Smooth muscle cell of the brain vasculature (primary cell): ENCODE results near the gene RPL29.
"Not testable (repeated sequence)": the region's sequence is repeated elsewhere in the genome, so short reads cannot be mapped to it uniquely, and the experiment has no call there.

Experiments
- DNase-seq: peaks from one replicate; pipeline ENCODE4 v3.0.0-alpha.2; 2012; ENCODE audit warnings: low read depth, low spot score

The RPL29 gene

DNA sequence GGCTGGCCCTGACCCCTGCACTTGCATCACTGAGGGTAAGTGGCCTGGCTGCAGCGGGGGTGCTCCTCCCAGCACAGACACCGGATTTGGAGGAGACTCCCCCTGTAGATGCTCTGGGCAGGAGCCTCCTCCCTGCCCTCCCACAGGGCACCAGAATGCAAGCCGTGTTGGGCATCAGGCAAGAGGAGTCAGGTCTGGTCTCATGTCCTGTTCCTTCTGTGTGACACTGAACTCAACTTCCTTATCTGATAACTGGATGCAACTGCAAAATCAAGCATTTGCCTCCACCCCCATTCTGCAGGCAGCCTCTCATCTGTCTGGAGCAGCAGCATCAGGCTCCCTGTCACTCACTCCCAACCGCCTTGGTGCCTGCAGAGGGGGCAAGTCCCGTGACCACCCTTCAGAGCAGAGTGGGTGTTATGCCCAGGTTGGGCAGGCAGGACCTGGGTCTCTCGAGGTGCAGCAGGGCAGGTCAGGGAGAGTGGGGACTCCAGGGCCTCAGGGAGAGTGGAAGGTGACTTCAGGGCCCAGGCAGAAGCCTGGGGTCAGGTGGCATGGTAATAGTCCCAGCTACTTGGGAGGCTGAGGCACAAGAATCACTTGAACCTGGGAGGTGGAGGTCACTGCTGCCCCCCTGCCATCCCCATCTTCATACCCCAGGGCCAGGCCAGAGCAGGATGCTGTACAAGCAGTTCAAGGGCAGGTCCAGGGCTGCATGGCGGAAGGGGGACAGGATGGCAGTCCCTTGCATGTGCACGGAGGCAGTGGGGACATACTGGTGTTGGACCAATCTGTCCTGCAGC, 10.5 kb upstream of the RPL29 start:
- DNase-seq: no peak

DNA sequence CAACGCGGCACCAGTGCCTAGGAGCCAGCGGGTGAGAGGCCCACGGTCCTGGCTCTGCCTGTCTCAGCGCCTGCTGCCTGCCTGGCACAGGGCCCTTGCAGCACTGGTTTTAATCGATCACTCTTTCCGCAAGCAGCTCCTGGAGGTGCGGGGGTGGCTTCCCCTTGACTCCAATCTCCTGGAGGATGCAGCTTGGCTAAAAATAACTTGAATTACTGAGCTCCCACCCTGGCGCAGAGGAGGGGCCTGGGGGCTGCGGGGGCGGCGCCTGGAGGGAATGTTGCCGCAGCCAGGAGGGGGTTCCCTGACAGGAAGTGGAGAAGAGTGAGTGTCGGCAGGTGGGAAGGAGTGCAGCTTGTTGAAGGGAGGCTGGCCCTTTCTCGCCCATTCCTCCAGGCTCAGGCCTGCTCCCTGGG, 9.9 kb upstream of the RPL29 start:
- no peak for DNase-seq

DNA sequence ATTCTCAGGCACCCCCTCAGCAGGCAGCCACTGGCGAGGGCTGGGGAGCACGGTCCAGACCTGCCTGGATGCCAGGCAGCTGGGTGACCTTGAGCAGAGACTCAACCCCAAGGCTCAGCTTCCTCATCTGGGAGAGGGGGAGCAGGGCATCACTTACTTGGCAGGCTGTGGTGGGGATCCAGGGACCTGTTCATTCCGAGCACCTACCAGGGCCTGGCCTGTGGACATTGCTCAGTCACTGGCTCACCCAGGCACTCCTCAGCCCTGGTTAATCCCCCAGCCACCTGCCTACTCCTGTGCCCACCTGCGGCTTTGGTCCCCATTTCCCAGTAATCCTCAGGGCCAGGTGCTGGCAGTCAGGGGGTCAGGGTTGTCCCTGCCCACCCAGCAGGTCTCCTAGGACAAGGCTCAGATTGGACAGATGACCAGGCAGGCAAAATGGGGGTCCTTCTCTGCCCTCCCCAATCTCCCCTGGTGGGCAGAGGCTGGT, 9.3 kb upstream of the RPL29 start:
- DNase-seq: no peak

DNA sequence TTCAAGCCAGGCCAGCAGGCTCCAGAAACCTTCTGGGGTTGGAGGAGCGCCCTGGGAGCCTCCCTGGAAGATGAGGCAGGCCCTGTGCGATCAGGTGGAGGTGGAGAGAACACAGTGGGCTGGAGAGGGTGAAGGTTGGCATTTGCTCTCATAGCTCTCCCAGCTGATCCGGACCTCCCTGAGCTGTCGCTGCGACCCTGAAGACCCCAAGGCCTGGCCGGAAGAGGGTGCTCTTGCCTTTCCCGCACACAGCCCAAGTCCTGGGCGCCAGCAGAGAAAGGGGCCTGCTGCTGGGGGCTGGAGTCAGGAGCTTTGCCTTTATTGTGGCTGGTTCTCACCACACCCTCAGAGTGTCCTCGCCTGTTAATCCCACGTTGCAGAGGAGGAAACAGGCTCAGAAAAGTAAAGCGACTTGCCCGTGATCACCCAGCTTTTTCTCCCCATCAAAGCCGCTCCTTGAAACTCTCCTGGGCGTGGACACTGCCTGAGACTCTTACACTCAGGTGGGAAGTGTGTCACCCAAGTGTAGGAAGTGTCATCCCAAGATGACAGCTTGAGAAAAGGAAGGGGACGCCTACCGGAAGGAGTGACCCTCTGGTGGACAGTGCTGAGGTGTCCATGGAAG, 8.6 kb upstream of the RPL29 start:
- no peak for DNase-seq

DNA sequence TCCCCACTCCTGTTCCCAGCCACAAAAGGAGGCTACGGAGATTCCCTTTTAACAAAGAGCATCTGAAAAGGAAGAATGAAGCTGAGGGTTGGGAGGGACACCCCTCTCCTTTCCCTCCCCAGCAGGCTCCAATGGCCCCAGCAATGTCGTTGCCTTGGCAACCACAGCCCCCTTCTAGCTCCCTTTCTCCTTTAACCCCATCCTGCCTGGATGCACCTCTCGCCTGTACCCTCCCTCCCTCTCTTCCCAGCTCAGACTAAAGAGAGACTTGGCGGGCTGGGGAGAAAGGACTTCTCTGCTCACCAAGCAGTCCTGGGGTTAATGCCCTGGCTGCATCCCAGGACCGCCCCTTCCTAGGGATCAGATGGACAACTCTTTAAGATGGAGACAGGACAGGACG, 7.1 kb upstream of the RPL29 start:
- DNase-seq: no peak

DNA sequence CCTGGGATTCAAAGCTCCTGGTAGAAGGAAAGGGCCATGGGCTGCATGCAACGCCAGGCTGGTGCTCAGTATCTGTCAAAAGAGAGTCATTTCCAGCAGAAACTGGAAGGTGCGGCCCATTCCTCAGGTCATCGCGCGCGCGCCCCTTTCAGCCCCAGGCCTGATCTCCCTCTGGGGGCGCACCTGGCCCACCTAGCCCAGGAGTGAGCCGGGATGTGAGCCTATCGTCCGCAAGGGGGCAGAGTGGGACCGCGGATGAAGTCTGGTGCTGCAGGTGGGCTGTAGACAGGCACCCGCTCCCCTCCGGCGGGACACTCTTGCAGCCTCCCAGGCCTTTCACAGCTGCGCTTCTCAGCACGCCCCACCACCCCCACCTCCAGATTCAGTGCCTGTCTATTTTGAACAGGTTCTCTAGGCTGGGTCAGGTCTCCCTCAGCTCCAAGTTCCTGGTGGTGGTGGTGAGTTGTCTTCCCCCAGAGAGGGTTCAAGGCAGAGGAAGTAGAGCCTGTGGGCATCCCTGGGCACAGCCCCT, 5.8 kb upstream of the RPL29 start:
- DNase-seq: no peak

DNA sequence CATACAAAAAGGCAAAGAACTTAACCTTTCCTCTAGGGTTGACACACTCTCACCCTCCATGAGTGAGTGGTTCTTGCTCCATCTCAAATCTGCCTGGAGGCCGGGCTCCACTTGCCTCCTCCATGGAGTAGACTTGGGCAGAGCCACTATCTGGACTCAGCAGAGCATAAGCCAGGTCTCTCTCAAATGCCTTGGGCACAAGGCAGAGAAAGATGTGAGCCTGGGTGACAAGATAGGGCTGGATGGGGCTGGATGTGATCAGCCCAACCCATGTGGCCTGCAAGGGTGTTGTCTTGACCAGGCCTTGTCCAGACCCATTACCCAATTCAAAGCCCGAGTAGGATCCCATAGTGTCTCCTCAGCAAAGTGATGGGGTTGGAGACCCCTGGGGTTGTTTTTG, 4.2 kb upstream of the RPL29 start:
- no peak for DNase-seq

DNA sequence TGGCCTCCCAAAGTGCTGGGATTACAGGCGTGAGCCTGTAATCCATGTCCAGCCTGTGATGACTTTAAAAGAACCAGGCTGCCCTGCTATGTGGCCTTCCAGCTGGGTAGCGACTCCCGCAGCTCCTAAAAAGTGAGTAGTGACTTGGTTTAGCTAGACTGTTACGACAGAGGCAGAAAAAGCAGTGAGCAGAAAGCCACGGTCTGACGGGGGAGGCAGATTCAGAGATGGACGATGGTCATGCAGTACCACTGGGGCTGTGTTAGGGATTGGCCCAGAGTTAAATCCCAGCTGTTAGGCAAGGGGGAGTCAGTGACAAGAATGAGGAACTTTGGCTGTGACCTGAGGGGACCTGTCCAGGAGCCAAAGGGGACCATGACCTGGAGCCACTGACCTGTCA, 3.1 kb upstream of the RPL29 start:
- DNase-seq: no peak

DNA sequence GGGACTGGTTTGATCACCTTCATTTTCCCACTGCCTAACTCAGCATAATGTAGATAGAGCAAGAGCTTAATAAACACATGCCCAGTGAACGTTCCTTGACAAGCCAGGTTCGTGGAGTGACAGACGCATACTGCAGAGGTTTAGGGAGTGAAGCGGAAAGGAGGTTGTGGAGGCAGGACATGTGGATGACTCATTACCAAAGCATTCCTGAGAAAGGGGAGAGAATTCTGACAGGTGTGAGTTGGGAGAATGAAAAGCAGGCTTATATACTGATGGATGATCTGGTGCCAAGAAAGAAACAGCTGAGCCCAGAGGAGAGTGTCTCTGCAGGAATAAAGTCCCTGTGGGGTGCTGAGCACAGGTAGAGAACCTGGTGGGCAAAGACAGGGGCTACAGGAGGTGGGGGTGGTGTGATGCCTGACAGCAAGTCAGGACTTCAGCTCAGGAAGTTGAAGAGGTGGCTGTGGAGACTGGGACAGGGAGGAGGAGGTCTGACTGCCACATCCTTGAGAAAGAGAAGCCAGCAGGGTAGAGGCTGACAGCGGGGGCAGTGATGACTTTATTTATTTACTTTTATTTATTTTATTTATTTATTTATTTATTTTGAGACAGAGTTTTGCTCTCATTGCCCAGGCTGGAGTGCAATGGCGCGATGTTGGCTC, 2.4 kb upstream of the RPL29 start:
- DNase-seq: no peak

DNA sequence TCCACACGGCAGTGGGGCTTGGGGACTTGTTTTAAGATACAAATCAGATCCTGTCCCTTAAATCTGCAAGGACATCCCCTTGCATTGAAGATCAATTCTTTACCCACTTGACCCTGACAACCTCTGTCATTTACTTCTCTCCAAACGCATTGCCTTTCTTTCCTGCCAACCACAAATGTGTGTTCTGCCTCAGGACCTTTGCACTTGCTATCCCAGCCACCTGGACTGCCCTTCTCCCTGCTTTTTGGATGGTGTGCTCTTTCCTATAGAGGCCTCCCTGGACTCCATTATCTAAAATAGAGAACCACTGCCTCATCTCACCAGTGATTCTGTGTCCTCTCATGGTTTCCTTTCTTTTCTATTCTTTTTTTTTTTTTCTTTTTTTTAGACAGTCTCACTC, 1.5 kb upstream of the RPL29 start:
- DNase-seq: no peak

DNA sequence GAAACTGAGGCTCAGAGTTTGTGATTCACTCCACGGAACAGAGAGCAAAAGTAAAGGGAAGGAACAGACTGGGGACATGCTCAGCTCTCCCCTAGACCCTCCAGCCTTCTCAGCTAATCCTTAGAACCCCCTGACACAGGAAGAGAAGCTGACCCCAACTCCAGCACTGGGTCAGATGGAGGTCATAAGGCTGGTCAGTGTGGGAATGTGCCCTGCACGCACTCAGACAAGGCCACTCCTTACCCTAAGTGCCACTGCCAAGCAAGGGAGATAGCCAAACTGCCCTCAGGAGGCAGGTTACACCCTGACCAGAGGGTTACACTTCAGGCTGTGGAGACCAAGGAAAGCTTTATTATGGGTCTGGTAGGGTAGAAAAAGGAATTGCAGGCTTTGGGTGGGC, 1.2 kb downstream of the RPL29 start:
- no peak for DNase-seq

DNA sequence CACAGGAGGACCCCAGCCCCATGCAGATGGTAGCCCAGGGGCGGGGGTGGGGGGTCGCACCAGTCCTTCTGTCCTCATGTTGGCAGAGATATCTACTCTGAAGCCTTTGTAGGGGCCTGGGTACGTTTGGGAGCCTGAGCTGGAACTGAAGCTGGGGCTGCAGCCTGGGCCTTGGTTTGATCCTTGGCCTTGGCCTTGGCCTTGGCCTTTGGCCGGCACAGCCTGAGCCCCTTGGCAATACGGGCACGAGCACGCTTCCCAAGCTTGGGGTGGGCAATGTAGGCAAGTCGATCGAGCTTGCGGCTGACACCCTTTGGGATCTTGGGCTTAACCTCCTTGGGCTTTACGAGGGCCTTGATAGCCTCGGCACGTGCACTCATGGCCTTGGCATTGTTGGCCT, 2.0 kb downstream of the RPL29 start:
- not testable (repeated sequence) for DNase-seq

DNA sequence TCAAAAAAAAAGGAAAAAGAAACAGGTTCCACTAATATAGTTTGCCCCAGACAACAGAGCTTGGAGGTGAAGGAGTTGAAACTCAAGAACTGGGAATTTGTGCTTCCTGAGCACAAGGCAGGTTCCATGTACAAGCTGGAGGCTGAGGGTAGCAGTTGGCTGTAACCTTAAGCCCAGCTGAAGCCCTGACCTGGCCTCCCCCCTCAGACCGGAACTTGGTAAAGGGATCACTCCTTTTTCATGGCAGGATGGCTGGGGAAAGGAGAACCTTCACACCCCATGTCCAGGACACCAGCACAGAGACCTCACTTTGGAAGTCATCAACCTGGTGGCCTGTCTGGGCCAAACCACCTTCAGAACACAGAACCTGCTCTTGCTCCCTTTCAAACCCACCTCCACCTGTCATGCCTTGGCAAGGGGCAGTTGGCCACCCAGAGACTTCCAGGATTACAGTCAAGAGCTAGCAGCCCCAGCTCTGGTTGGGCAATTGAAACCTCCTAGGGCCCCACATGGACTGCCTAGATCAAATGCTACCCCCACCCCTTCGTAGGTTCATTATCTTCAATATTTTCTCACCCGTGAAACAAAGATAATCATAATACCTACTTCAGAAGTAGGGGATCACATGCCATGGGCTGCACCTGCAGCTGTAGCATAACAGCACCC, 3.5 kb downstream of the RPL29 start:
- no peak for DNase-seq

DNA sequence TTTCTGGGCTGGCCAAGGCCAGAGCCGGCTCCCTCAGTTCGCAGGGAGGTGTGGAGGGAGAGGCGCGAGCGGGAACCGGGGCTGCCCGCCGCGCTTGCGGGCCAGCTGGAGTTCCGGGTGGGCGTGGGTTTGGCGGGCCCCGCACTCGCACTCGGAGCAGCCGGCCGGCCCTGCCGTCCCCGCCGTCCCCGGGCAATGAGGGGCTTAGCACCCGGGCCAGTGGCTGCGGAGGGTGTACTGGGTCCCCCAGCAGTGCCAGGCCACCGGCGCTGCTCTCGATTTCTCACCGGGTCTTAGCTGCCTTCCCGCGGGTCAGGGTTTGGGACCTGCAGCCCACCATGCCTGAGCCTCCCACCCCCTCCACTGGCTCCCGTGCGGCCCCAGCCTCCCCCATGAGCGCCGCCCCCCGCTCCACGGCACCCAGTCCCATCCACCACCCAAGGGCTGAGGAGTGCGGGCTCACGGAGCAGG, 5.2 kb downstream of the RPL29 start:
- DNase-seq: not testable (repeated sequence)

DNA sequence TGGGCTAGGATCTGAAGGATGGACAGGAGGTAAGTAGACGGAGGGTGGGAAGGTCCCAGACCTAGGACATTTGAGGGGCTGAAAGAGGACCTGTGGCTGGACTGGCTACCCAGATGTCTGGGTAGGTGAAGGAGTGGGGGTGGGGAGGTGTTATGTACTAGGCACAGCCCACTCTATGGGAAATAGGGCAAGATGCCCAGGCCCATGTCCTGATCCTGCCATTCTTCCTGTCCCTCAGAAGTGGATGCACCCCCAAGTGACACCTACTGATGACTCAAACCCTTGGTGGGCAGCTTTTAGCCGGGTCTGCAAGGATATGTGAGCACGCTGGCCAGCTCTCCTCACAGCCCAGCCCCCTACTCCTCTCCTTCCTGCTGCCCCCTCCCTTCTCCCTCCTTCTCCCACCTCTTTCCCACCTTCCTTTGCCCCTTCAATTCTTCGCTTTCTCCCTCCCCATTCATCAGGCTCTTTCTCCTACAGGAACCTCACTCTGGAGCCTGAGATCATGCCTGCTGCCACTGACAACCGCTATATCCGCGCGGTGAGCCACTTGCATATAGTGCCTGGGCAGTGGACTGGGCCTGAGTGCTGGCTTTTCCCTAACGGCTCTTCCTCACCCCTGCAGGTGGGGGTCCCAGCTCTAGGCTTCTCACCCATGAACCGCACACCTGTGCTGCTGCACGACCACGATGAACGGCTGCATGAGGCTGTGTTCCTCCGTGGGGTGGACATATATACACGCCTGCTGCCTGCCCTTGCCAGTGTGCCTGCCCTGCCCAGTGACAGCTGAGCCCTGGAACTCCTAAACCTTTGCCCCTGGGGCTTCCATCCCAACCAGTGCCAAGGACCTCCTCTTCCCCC, 7.2 kb downstream of the RPL29 start:
- DNase-seq: no peak

DNA sequence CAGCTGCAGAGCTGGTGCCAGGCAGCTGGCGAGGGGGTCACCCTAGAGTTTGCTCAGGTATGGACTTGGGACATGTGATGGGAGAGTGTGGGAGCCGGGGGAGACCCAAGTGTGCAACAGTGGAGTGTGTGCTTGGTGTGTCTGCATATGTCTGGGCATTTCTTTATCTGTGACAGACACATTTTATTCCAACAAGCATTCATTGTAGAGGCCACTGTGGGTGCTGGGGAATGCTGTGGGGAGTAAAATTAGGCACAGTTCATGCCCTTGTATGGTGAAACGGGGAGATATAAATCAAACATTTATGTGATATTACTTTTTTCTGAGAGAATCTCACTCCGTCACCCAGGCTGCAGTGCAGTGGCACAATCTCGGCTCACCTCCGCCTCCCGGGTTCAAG, 8.1 kb downstream of the RPL29 start:
- no peak for DNase-seq

DNA sequence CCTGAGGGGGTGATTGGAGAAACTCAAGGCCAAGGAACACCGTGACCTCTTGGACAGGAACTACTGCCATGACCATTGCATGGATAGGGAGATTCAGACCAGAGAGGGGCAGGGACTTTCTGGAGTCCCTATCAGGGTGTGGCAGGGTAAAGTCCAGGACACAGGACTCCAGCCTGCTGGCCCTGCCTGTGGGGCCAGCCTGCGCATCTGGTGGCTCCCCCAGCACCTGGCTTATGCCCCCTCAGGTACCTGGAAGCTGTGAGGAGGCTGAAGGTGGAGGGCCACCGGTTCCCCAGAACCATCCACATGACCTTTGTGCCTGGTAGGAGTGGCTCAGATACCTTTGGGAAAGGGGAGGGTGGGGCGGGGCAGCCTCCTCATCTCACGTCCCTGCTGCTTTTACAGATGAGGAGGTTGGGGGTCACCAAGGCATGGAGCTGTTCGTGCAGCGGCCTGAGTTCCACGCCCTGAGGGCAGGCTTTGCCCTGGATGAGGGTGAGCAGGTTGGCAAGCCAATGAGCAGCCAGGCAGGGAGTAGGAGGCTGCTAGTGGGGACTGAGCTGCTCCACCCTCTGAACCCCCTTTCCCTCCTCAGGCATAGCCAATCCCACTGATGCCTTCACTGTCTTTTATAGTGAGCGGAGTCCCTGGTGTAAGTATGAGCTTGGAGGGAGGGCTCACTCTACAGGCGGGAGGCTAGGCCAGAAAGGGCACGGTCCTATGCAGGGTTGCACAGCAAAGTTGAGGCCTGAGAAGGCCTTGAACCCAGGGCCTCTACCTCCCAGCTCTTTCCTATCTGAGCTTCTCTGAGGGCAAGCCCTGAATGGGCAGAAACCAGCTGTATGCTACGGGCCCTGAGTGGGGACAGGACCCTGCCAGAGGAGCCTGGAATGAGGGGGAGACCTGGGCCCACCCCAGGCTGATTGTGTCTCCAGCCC, 9.4 kb downstream of the RPL29 start:
- no peak for DNase-seq

DNA sequence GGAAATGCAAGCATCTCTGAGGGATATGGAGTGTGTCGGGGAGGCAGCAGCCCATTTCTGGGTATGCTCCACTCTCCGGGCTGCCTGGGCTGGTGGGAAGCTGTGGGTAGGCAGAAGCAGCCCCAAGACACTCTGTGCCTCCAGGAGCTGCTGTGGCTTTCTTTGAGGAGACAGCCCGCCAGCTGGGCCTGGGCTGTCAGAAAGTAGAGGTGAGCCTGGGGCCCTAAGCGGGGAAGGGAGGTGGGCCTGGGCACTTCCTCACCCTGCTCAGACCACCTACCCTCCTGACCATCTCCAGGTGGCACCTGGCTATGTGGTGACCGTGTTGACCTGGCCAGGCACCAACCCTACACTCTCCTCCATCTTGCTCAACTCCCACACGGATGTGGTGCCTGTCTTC, 10.6 kb downstream of the RPL29 start:
- DNase-seq: no peak

DNA sequence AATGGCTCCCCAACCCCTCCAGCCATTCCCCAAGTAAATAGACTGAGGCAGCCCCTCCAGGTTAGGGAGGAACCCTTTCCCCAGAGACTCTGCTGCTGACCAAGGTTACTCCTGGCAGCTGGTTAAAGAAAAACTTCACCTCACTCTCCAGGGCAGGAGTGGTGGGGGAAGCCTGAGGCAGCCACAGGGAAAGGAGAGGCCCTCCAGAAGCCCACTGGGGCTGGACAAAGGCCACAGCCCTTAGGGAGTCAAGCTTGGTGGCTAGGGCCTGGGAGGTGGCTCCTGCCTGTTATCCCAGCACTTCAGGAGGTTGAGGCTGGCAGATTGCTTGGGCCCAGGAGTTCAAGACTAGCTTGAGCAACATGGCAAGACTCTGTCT, 11.4 kb downstream of the RPL29 start:
- no peak for DNase-seq
